ENCODE data around the gene FEV.

FEV gene

DNA sequence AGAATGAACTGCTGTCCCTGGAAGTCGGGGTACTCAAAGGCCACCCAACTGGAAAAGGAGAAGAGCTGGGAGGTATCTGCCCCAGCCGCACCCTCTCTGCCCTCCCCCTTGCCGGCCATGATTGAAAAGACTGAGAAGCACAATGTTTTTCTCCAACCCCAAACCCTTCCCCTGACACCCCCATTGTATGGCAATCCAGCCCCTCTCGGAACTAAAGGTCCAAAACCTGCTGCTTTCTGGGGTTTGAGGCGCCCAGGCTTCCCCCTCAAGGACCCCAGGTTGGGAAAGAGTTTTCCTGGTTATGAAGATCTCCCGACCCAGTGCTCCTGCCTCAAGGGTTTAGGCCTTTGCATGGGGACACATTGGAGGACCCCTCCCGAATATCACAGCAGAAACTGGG, 7.2 kb upstream of the FEV start:
- DNase-seq, result no peak

DNA sequence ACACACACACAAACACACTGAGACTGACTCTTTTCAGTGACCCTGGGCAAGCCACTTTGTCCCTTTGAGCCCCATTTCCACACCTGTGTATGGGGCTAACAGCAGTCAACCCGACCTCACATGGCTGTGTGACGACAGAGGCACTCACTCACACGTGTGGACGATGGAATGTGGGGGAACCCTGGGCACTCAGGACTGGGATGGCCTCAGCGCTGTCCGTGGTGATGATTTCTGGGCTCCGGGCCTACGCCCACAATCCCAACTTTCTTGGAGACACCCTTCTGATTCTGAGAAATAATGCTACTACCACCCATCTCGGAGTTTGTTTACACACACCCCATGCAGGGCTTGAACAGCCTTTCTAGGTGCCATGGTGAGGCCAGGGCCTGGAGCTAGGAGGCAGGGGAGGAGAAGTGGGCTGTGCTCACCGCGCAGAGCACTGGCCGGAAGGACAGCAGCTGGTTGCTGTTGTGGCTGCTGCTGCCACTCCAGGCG, 6.7 kb upstream of the FEV start:
- DNase-seq, result no peak

DNA sequence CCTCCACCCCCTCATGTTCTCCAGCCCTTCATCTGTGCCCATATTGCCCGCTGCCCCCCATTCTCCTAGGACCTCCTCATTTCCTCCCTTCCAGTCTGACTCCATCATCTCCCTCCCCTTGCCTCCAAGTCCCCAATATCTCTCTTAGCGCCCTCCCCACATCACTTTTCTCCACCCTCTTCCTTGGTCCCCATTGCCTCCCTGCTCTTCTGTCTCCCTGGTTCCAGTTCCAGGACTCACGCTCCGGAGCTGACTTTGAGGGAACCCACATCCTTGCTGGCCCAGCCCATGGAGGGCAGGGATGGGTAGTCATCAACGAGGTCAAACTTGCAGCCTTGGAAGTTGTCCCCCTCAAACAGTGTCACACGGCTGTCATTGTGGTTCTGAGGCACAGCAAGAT, 5.6 kb upstream of the FEV start:
- DNase-seq, result no peak

DNA sequence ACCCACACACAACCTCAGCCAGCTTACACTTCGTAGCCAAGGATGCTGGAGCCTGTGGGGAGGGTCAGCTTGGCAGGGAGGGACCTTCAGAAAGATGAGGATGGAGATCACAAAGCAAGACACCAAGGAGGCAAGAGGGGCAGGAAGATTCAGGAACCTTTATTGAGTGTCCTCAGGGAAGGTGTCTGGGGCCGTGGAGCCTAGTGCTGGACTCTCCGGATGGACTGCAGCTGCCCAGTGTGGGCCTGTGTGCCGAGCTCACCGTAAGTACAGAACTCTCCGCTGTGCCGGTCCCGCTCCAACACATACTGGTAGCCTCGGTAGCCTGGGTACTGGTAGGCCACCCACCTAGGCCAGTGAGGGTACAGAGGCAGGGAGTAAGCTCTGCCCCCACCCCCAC, 5.1 kb upstream of the FEV start:
- no peak for DNase-seq

DNA sequence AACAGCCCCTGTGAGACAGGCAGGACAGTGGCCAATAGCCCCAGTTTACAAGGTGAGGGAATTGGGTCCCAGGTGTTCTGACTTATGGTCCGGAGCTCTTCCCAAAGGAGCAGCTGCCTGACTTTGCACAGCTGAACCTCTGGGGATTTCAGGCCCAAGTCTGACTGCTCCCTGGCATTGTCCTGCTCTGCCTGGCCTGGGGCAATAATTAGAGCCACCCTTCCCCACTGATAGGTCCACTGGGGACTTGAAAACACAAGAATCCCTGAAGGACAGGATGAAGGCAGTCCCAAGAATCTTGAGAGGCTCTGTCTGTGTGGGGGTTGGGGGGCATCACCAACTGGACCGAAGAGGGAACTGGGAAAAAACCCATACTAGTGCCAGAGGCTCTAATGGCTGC, 3.7 kb upstream of the FEV start:
- DNase-seq, result no peak

DNA sequence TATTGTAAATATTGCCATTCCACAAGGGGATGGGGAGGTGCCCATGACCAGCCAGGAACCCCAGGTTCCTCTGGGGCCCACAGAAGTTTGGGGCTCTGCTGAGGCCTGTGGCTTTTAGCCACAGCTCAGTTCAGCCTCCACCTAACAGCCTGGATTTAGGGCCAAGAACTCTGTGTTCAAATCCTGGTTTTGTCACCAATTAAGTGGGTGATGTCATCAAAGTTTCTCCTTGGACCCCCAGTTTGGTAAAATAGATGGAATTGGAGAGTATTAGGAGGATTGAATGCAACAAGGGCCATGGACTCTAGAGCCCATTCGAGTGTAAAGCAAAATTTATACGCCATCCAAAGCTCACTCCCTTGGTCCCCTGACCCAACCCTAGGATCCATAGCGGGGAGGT, 3.2 kb upstream of the FEV start:
- no peak for DNase-seq

DNA sequence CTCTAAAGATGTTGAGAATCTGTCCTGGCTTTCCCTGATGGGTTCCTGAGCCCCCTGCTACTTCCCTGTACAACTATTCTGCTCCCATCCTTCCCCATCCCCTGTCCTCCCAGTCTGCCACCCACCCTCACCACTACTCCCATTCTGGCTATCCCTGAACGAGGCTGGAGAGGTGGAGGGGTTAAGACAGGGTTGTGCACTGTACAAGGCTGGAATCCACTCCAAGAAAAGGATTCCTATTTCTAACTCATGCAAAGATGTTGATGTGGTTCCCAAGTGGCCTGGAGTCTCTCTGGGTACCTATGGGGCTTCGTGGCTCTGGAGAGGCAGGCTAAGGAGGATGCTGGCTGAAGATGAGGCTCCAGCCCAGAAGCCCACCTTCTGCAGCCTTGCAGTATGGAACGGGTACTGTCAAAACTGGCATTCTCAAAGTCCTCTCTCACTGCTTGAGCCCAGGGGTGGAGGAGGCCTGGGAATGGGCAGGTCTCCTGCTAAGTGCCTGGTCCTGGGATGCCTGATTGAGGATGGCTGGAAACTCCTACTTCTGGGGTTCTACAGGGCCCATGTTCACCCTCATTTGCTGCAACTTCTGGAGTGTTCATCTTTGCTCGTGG, 1.3 kb upstream of the FEV start:
- no peak for DNase-seq

DNA sequence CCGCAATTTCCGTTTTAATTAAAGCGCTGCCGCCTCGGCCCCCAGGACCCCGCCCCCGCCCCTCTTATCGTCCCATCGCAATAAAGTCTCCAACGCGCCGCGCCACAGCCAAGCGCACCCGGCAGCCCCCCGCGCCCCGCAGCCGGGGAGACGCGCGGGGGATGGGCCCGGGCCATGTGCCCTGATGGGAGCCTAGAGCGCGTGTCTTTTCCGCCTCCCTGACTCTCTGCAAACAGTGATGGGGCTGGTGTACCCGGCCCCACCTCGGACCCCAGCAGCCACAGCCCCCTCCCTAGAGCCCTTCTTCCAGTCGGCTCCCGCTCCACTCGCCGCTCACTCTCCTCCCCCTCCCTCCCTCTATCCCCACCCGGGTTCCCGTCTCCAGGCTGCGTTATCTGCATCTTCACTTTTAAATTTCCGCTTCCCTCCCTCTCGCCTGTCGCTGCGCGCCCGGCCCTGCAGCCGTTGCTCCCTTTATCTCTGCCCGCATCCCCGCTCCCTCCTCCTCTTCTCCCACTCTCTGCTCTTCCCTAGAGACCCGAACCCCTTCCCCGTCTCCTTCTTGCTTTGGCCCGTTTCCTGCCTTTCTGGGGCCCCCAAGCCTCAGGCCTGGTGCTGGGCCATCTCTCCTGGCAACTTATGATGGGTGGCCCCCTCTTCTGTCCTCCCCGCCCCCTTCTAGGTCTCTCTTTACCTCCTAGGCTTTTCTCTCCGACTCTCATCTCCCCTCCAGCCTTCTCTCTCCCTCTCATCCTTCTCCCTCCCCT, 524 bp upstream of the FEV start:
- no peak for DNase-seq

DNA sequence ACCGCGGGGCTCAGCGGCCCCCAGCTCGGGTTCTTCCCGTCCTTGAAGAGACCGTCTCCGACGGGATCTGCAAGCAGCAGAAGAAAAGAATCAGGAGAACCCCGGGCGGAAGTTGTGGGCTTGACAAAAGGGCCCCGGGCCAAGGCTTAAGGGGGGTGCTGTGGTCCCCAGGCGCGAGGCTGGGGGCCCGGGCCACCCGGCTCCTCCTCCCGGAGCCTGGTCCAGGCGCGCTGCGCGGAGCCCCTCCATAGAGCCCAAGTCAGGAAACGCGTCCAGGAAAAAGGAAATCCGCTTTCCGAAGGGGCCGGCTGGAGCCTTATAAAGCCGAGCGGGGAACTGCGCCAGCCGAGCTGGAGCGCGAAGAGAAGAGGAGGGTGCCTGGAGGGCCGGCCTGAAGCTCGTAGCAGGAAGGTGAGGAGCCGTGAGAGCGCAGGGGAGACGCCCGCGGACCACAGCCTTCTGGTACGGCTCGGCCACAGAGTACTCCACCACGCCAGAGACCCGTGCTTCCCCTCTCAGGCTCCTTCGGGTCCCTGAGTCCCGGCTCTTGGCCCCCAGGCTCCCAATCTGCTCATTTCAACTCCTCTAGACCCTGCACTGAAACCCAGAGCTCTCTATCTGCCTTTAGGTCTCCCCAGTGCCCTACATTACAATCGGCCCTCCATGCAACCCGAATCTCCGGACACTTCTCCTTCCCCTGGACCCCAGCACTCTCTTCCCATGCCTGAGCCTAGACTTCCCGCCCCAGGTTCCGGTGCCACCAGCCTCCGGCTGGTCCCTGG, 554 bp downstream of the FEV start:
- DNase-seq, result no peak

DNA sequence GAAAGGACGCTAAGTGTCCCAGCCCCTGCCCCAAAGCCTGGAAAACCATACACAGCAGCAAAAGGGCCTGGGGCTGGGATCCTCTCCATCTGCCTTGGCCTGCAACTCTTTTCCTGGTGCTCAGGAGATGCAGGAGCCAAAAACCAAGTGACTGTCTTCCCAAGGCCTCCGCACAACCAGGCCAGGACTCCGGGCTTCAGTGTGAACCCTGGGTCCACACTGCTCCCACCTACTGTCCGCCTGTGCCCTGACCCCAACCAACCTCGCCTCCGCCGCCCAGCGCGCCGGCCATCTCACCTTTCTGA, 1.1 kb downstream of the FEV start:
- no peak for DNase-seq

DNA sequence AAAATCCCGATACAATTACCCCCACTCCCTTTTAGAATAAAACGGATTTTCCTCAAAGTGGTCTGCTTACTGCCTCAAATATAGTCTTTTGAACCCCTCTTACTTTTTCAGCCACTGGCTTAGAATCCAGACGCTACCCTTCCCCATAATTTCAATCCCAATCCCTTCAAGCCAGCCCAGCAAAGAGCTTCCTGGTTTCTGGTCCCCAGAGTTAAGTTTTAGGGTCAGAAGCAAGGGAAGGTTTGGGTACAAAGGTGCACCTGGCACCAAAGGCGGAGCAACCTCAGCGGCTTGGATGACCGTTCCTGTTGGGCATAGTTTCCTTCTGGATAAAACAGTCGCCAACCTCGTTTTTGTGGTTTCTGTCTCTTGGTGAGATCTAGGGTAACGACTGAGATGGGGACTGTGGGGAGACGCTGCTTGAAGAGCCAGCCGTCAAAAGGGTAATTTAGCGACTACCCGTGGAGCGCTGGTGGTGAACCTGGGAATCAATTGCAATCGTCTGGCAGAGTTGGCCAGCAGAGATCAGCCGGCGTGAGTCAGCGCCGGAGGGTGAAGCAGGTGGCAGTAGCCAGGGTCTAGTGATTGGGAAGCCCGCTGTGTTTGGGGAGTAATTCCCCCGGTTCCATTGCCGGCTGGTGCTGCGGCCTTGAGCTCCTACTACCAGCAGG, 1.6 kb downstream of the FEV start:
- DNase-seq, result no peak

DNA sequence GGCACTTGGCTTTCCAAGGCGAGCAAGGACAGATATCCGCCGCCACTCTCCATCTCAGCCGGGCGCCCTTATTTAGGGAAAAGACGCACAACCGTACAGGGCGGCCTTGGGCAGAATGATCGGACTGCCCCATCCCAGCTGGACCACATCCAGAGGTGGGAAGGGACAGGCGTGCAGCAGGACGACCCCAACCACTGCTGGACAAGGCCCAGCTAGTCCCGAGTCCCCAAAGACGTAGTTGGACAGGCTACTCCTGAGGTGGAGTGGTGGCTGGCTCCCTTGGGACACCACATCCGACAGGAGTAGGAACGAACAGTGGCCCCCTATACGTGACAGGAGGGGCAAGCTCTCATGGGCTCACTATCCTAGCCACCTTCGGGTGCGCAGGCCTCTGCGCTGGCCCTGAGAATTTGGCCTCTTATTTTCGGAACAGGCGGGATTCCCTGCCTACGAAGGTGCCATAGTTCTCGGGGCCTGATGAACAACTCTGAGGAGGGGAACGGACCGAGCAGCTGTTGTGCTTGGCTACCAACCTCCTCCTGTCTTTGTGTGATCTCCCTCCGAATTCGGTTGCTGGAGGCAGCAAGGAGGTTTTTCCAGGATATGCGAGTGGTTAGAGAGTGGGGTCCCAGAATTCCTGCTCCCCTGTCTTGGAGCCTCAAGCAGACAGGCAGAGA, 2.3 kb downstream of the FEV start:
- no peak for DNase-seq

DNA sequence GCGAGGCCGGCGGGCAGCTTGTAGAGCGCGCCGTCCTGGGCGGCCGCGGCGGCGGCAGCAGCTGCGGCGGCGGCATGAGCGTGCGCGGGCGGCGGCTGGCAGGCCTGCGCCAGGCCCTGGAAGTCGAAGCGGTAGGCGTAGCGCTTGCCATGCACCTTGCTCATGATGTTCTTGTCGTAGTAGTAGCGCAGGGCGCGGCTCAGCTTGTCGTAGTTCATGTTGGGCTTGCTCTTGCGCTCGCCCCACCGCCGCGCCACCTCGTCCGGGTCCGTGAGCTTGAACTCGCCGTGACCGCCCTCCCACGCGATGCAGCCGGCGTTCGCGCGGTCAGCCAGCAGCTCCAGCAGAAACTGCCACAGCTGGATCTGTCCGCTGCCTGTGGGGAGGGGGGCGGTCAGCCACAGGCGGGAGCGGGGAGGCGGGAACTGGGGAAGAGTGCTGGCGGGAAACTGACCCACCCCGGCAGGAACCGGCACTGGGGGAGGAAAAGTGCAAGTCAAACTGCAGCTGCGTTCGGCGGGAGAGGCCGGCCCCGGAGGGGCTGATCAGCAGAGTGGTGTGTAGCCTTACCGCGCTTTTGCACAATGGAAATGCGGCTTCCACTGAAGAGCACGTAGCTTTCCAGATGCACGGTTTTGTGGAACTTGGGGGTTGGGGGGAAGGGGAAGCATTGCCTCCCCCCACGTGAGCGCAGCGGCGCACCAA, 3.0 kb downstream of the FEV start:
- DNase-seq, result peak; percentile 44 to 51

DNA sequence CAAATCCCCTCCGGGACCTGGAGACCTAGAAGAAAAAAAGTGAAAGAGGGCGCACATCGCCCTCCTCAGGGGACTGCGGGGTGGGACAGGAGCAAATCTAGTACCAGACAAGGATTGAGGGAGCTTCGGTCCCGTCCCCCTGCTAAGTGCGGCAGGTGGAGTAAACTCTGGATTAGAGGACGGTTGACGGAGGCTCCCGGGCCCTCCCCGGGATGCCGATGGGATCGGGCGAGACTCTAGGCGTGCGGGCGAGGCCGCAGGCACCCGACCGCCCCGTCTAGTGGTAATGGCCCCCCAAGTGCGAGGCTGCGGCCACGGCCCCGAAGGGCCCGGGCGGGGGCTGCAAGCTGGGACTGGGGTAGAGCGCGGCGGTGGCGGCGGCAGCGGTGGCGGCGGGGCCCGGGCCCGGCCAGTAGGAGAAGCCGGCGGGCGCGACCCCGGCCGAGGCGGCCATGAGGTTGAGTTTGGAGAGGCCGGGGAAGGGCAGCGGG, 3.5 kb downstream of the FEV start:
- DNase-seq, result no peak

DNA sequence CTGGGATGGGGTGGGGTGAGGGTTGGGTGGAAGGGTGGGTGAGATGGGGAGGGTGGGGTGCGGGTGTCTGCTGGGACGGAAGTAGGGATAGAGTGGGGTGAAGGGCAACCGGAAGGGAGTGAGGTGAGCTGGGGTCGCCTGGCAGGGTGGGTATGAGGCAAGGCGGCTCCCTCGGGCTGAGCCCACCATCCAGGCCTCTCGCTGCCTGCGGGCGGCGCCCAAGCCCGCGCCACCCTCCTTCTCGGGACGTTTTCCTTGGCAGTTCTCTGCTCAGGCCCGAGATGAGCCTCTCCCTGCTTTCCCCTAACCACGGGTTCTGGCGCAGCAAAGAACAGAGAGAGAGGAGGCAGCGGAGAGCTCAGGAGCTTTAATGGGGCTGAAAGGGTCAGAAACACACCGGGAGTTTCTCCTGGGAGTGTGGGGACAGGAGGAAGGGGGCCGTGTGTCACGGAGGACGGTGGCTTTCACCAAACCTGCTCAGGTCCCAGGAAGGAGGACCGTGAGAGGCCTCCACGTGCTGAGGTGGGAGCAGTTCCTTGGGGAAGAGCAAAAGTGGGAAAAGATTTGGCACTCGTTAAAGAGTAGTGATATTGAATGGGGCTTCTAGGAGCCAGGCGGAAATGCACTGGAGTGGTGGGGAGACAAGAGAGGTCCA, 4.1 kb downstream of the FEV start:
- DNase-seq, result no peak

DNA sequence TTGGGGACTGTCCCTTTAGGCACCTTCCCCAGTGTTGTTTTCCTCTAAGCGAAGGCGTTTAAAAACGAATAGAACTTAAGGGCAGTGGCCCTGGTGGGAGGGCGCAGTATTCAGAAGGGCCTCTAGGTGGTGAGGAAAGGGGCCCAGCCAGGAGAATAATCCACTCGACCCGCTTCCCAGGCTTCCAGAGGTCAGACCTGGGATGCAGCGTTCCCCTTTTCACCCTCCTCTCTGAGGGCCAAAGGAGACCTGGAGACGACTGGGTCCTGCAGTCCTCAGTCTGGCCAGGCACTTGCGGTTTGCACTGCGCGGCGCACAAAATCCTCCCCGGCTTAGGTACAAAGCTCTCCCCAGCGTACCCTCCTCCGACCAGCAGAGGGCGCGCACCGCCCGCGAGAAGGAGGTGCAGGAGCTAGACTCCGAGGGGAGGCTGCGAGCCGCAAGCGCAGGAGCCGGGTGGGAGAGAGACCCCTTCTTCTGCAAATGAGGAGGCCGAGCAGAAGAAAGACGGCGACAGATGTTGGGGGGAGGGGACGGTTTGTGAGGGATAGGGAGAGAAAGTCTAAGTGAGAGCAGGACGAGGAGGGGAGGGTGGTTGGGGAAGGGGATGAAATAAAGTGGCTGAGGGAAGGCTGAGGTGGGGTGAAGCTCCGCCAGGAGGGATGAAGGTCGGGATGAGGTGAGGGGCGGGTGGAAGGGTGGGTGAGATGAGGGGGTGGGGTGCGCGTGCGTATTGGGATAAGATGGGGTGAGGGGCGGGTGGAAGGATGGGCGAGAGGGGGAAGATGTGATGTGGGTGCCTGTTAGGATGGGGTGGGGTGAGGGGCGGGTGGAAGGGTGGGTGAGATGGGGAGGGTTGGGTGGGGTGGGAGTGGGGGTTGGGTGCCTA, 4.9 kb downstream of the FEV start:
- DNase-seq, result peak; percentile 78 to 85

DNA sequence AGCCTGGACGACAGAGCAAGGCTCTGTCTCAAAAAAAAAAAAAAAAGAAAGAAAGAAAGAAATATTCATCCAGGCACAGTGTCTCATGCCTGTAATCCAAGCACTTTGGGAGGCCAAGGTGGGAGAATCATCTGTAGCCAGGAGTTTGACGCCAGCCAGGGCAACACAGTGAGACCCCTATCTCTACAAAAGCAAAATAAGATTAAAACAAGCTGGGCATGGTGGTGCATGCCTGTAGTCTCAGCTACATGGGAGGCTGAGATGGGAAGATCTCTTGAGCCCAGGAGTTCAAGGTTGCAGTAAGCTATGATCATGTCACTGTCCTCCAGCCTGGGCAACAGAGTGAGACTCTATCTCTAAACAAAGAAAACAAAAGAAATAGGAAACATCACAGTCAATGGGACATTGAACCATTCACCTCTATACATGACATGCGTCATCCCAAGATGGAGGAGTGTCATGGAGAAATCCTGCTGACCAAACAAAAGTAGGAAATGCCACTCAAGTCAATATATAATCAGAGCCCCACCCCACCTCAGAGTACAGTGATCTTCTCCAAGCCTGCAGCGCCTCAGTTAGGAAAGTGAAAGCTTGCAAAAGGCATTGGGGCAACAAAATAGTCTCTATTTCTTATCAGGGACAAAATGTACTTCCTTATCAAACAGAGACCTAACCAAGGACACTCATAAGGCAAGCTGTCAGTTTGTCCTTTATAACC, 9.8 kb downstream of the FEV start:
- no peak for DNase-seq

DNA sequence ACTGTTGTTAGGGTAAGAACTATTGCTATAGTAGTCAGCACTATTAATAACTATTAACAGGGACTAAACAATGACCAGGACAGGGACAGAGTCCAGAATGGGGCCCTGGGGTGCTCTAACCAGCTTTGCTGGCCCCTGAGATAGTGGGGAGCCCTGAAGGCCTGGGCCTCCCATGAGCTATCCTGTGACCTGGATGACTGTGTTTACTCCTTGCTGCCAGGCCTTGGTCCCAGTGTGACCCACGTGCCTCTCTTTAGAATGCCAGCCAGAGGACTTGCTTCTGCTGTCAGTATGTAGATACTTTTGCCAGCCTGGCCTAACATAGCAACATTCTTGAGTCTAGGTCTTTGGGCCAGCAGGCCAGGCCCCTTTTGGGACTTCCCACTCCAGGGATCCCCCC, 14.1 kb downstream of the FEV start:
- DNase-seq, result no peak

DNA sequence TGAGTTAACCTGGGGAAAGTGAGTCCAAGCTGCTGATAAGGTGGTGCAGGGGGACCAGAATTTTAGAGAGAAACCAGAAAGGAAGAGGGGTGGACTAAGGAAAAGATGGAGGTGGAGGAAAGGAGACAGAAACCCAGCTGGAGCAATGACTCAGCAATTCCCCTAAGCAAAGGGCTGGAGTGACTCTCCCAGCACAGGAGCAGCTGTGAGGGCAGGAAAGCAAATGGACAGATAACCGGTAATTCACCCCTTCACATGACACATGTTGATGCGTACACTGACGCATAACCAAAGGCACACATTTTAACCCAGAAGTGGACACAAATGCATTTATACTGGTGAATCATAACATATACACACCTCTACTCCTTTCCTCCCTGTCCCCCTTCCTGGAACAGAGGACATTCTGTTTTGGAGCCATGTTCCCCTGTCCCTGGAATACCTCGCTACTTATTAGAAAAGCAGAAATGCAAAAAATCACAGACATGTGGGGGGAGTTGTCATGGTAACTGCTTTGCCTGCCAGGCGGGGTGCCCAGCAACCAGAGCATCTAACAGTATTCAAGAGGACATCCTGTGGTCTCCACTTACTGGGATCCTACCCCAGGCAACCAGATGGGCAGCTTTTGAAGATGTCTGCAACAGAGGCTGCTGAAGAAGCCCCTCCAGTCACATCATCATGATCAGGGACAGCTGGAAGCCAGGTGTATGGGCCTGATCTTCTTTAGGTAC, 20.8 kb downstream of the FEV start:
- DNase-seq, result no peak

Measured in stimulated activated CD4-positive, alpha-beta T cell treated with anti-CD3 and anti-CD28 coated beads, Interleukin-4, amount 100 ng/mL, for 4 hours (primary cell).